ENCODE measurements around the gene EIF4EBP3.

GRCh38 chr5:140563596-140563995 lies 16.1 kb downstream of the EIF4EBP3 start:
- no peak for TF ChIP-seq CTCF (conservative IDR thresholded peaks at IDR 0.05; ENCODE audit: low read length)
- no peak for TF ChIP-seq EZH2phosphoT487 (IDR thresholded peaks at IDR 0.05; ENCODE audit: borderline replicate concordance, low read depth, low read length)
